Astrocyte of the hippocampus (primary cell): ENCODE measurements around the gene MYLK3.
"Not testable (repeated sequence)": the region's sequence is repeated elsewhere in the genome, so short reads cannot be mapped to it uniquely, and the experiment has no call there.

ENCODE experiments used
- DNase-seq: peaks from one replicate; pipeline ENCODE4 v3.0.0; 2011; ENCODE audit warnings: low read depth, low spot score

Gene MYLK3

GRCh38 chr16:46747777-46748651 is at the start of gene MYLK3:
MYLK3 (minus strand) TSS chr16:46748344; CDS start chr16:46748193, 151 bp downstream.
- peak; percentile 55 for DNase-seq

GRCh38 chr16:46797501-46797900 is 49.4 kb upstream of the MYLK3 start:
- DNase-seq = no peak

- DNase-seq = no peak
Measured at GRCh38 chr16:46796764-46797269, 48.7 kb upstream of the MYLK3 start.

- DNase-seq = no peak
Measured at GRCh38 chr16:46793841-46794240, 45.7 kb upstream of the MYLK3 start.

GRCh38 chr16:46790599-46791270 is 42.6 kb upstream of the MYLK3 start:
- DNase-seq = no peak

GRCh38 chr16:46789499-46790414 is 41.6 kb upstream of the MYLK3 start:
- peak; percentile 80 for DNase-seq

- no peak for DNase-seq
Measured at GRCh38 chr16:46788891-46789474, 40.8 kb upstream of the MYLK3 start.

GRCh38 chr16:46787909-46788308 is 39.8 kb upstream of the MYLK3 start:
- no peak for DNase-seq

- no peak for DNase-seq
Measured at GRCh38 chr16:46785076-46785845, 37.1 kb upstream of the MYLK3 start.

GRCh38 chr16:46784569-46784968 is 36.4 kb upstream of the MYLK3 start:
- not testable (repeated sequence) for DNase-seq

- DNase-seq = no peak
Measured at GRCh38 chr16:46783800-46784199, 35.7 kb upstream of the MYLK3 start.

GRCh38 chr16:46782320-46782719 is 34.2 kb upstream of the MYLK3 start:
- no peak for DNase-seq

- DNase-seq = no peak
Measured at GRCh38 chr16:46777804-46778203, 29.7 kb upstream of the MYLK3 start.

- DNase-seq = no peak
Measured at GRCh38 chr16:46775214-46775613, 27.1 kb upstream of the MYLK3 start.

- DNase-seq = no peak
Measured at GRCh38 chr16:46774743-46775177, 26.6 kb upstream of the MYLK3 start.

GRCh38 chr16:46772463-46772862 is 24.3 kb upstream of the MYLK3 start:
- DNase-seq = no peak

GRCh38 chr16:46768809-46769208 is 20.7 kb upstream of the MYLK3 start:
- DNase-seq = no peak

GRCh38 chr16:46765050-46765449 is 16.9 kb upstream of the MYLK3 start:
- peak; percentile 89 for DNase-seq

GRCh38 chr16:46763147-46763546 is 15.0 kb upstream of the MYLK3 start:
- DNase-seq = peak; percentile 13

- DNase-seq = no peak
Measured at GRCh38 chr16:46762583-46762982, 14.4 kb upstream of the MYLK3 start.
